SW 1271 (cell line): ENCODE measurements around the gene C1orf74.
"Not testable (repeated sequence)": the region's sequence is repeated elsewhere in the genome, so short reads cannot be mapped to it uniquely, and the experiment has no call there.

Source experiments
- DNase-seq, 2 experiments: peaks; one replicate each; lab custom pipeline; 2025; lab: John Stamatoyannopoulos, UW

Gene C1orf74

GRCh38 chr1:209805875-209806760 is 21.8 kb upstream of the C1orf74 start, which contains the start of gene IRF6:
Gene IRF6, minus strand, starts transcription at chr1:209806142. Its CDS starts 4,729 bp downstream, at chr1:209801413.
- no peak for DNase-seq

- DNase-seq, result no peak
These were observed 21.0 kb upstream of the C1orf74 start for GRCh38 chr1:209805341-209805781.

- no peak for DNase-seq
These were observed 19.2 kb upstream of the C1orf74 start for GRCh38 chr1:209803568-209803967.

- DNase-seq, result no peak
These were observed 18.4 kb upstream of the C1orf74 start for GRCh38 chr1:209802780-209803152.

GRCh38 chr1:209802117-209802779 is 17.9 kb upstream of the C1orf74 start:
- no peak for DNase-seq

- DNase-seq, result no peak
These were observed 16.9 kb upstream of the C1orf74 start for GRCh38 chr1:209800984-209801834.

- no peak for DNase-seq
These were observed 13.8 kb upstream of the C1orf74 start for GRCh38 chr1:209797978-209798639.

GRCh38 chr1:209793711-209794110 is 9.4 kb upstream of the C1orf74 start:
- not testable (repeated sequence) for DNase-seq

- no peak for DNase-seq
These were observed 7.6 kb upstream of the C1orf74 start for GRCh38 chr1:209791920-209792319.

- no peak for DNase-seq
These were observed 6.2 kb upstream of the C1orf74 start for GRCh38 chr1:209790286-209791193.

- DNase-seq, result no peak
These were observed 4.9 kb upstream of the C1orf74 start for GRCh38 chr1:209789245-209789644.

- no peak for DNase-seq
These were observed 3.2 kb upstream of the C1orf74 start for GRCh38 chr1:209787551-209787950.

- no peak for DNase-seq
These were observed 1.8 kb upstream of the C1orf74 start for GRCh38 chr1:209786146-209786545.

GRCh38 chr1:209785592-209785991 is 1.2 kb upstream of the C1orf74 start:
- no peak for DNase-seq

- no peak for DNase-seq
These were observed 973 bp downstream of the C1orf74 start for GRCh38 chr1:209783386-209783785.

GRCh38 chr1:209780268-209780667 is 4.1 kb downstream of the C1orf74 start:
- no peak for DNase-seq

- DNase-seq, result no peak
These were observed 6.3 kb downstream of the C1orf74 start for GRCh38 chr1:209778102-209778501.

GRCh38 chr1:209777587-209777986 is 6.8 kb downstream of the C1orf74 start:
- DNase-seq, result no peak

- no peak for DNase-seq
These were observed 8.7 kb downstream of the C1orf74 start for GRCh38 chr1:209775678-209776077.

- no peak for DNase-seq
These were observed 9.8 kb downstream of the C1orf74 start for GRCh38 chr1:209774592-209774991.

GRCh38 chr1:209772126-209772525 is 12.2 kb downstream of the C1orf74 start:
- DNase-seq, result no peak
